ENCODE data around the gene TMEM53. TPM values are rescaled to one million over a fixed set of nuclear protein-coding genes. Genes with fewer than 3 reads are reported as not detected.

The TMEM53 gene
- total RNA-seq, 6 experiments from 2014 or later = 3.2 to 5.0 (median 4.4) TPM

GRCh38 chr1:44696789-44697345 is 22.6 kb upstream of the TMEM53 start:
- TF ChIP-seq CTCF (IDR thresholded peaks at IDR 0.05) = no peak
- no peak for DNase-seq
- H3K9me3 Mint-ChIP-seq = no peaks in the 10 kb centered on the region
- H3K27ac Mint-ChIP-seq = no peak overlapping the region
- no peaks in the 10 kb centered on the region for H3K4me1 Mint-ChIP-seq (ENCODE audit: low read depth)
- H3K4me3 Mint-ChIP-seq = no peak overlapping the region
- peaks cover 11% of the 10 kb centered on the region for H3K27me3 Mint-ChIP-seq (ENCODE audit: insufficient read depth)
- H3K36me3 Mint-ChIP-seq (ENCODE audit: low read depth) = no peaks in the 10 kb centered on the region

GRCh38 chr1:44696101-44696500 is 21.8 kb upstream of the TMEM53 start:
- no peak for DNase-seq
- Mint-ChIP-seq H3K27me3 (ENCODE audit: insufficient read depth) (peaks cover 14% of the 10 kb centered on the region), H3K9me3 (no peaks in the 10 kb centered on the region), H3K27ac (no peak overlapping the region), H3K4me3 (no peak overlapping the region), H3K4me1 (ENCODE audit: low read depth) (no peaks in the 10 kb centered on the region), H3K36me3 (ENCODE audit: low read depth) (no peaks in the 10 kb centered on the region)
- TF ChIP-seq CTCF (IDR thresholded peaks at IDR 0.05) = no peak

GRCh38 chr1:44695671-44696070 is 21.4 kb upstream of the TMEM53 start:
- no peaks in the 10 kb centered on the region for H3K4me1 Mint-ChIP-seq (ENCODE audit: low read depth)
- no peak for DNase-seq
- H3K9me3 Mint-ChIP-seq = no peaks in the 10 kb centered on the region
- H3K4me3 Mint-ChIP-seq = no peak overlapping the region
- H3K27me3 Mint-ChIP-seq (ENCODE audit: insufficient read depth) = peaks cover 14% of the 10 kb centered on the region
- no peak overlapping the region for H3K27ac Mint-ChIP-seq
- no peak for TF ChIP-seq CTCF (IDR thresholded peaks at IDR 0.05)
- H3K36me3 Mint-ChIP-seq (ENCODE audit: low read depth) = no peaks in the 10 kb centered on the region

- no peaks in the 10 kb centered on the region for H3K36me3 Mint-ChIP-seq (ENCODE audit: low read depth)
- no peak for DNase-seq
- no peak overlapping the region for H3K27ac Mint-ChIP-seq
- TF ChIP-seq CTCF (IDR thresholded peaks at IDR 0.05) = no peak
- H3K9me3 Mint-ChIP-seq = no peaks in the 10 kb centered on the region
- H3K4me3 Mint-ChIP-seq = no peak overlapping the region
- H3K27me3 Mint-ChIP-seq (ENCODE audit: insufficient read depth) = peaks cover 14% of the 10 kb centered on the region
- H3K4me1 Mint-ChIP-seq (ENCODE audit: low read depth) = no peaks in the 10 kb centered on the region
These were observed 20.7 kb upstream of the TMEM53 start for GRCh38 chr1:44694863-44695478.

- no peaks in the 10 kb centered on the region for H3K4me1 Mint-ChIP-seq (ENCODE audit: low read depth)
- H3K36me3 Mint-ChIP-seq (ENCODE audit: low read depth) = no peaks in the 10 kb centered on the region
- H3K9me3 Mint-ChIP-seq = no peaks in the 10 kb centered on the region
- H3K4me3 Mint-ChIP-seq = no peak overlapping the region
- H3K27me3 Mint-ChIP-seq (ENCODE audit: insufficient read depth) = peaks cover 18% of the 10 kb centered on the region
- H3K27ac Mint-ChIP-seq = no peak overlapping the region
- no peak for DNase-seq
- TF ChIP-seq CTCF (IDR thresholded peaks at IDR 0.05) = no peak
These were observed 19.6 kb upstream of the TMEM53 start for GRCh38 chr1:44693900-44694299.
